ENCODE data around the gene ACSF3. TPM values are rescaled to one million over a fixed set of nuclear protein-coding genes. Genes with fewer than 3 reads are reported as not detected.

The ACSF3 gene
- total RNA-seq, 1 experiment from 2014 or later = 55.2 TPM

DNA sequence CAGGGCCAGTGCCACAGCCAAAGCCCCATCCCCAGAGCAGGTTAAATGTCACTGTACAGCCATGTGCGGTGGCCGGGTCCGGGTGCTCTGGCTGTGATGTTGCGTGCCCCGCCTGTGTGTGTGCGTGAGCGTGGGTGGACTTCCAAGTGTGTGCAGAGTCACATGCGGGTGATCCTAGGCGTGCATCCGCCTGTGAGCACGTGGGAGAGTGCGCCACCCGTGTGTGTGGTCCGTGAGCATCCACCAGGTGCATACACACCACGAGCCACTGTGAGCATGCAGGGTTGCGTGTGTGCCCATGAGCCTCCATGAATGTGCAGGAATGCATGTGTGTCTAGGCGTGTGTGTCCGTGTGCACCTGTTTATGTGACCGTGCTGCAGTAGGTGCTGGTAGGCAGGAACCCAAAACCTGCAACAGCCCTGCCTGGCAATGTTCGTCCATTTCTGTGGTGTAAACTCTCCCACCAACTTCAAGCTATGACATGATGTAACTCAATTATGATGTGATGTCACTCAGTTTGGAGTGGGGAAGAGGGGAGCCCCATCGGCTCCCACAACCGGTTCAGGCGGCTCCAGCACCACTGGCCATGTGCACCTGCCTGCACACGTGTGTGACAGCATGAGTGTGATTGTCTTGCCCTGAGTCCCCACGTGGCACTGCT lies 37.6 kb upstream of the ACSF3 start:
- no peaks in the 10 kb centered on the region for H3K36me3 ChIP-seq (ENCODE audit: control insufficient read depth, insufficient read depth, low read length)
- Mint-ChIP-seq H3K4me3 (ENCODE audit: unreplicated experiment) (no peak overlapping the region), H3K27me3 (ENCODE audit: insufficient read depth, unreplicated experiment) (peaks cover 1% of the 10 kb centered on the region), H3K4me1 (ENCODE audit: low read depth, unreplicated experiment) (peaks cover 6% of the 10 kb centered on the region), H3K9me3 (ENCODE audit: unreplicated experiment) (no peaks in the 10 kb centered on the region), H3K27ac (ENCODE audit: unreplicated experiment) (no peak overlapping the region), H3K36me3 (ENCODE audit: insufficient read depth, unreplicated experiment) (peaks cover 5% of the 10 kb centered on the region)
- ChIA-PET CTCF (no interaction called here), POLR2A (no interaction called here)
- no peak for DNase-seq
- BruUV-seq (replicated peaks) = no TSS peak
- no peaks in the 10 kb centered on the region for H3K9me3 ChIP-seq
- TF ChIP-seq, protein P1, sequence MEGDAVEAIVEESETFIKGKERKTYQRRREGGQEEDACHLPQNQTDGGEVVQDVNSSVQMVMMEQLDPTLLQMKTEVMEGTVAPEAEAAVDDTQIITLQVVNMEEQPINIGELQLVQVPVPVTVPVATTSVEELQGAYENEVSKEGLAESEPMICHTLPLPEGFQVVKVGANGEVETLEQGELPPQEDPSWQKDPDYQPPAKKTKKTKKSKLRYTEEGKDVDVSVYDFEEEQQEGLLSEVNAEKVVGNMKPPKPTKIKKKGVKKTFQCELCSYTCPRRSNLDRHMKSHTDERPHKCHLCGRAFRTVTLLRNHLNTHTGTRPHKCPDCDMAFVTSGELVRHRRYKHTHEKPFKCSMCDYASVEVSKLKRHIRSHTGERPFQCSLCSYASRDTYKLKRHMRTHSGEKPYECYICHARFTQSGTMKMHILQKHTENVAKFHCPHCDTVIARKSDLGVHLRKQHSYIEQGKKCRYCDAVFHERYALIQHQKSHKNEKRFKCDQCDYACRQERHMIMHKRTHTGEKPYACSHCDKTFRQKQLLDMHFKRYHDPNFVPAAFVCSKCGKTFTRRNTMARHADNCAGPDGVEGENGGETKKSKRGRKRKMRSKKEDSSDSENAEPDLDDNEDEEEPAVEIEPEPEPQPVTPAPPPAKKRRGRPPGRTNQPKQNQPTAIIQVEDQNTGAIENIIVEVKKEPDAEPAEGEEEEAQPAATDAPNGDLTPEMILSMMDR (IDR thresholded peaks at IDR 0.05; ENCODE audit: insufficient read depth in 1 of 2, low read depth in 1 of 2, low read length in 1 of 2, severe bottlenecking in 1 of 2, unreplicated experiment in 1 of 2) = no peak
- no peak overlapping the region for H3K4me3 ChIP-seq (ENCODE audit: low read depth, low read length)
- H3K4me1 ChIP-seq = no peaks in the 10 kb centered on the region
- no peaks in the 10 kb centered on the region; the same call in 1 of the 2 replicates for H3K27me3 ChIP-seq (replicated peaks; ENCODE audit: control insufficient read depth, insufficient read depth, low read length)
- intact Hi-C loops (cut with micrococcal nuclease; ENCODE audit: unreplicated experiment) = no loop called here

DNA sequence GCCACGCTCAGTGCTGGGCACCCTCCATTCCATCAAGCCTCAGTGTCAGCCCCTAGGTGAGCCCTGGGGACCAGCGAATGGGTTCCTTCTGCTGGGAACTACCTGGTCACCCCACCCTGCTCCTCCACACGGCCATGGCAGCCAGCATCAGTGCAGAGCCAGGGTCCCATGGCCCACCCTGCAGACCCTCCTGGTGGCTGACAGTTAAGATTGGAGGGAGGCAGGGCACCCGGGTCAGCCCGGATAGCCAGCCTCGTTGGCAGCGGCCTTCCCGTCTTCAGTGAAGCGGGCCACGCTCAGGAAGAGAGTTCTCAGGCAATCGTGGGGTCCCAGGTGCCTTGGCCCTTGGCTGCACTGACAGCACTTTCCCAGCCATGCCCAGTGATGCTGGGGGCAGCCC lies 37.1 kb upstream of the ACSF3 start:
- no peak for DNase-seq
- H3K4me1 Mint-ChIP-seq (ENCODE audit: low read depth, unreplicated experiment) = peaks cover 6% of the 10 kb centered on the region
- ChIA-PET POLR2A (no interaction called here), CTCF (no interaction called here)
- H3K27me3 Mint-ChIP-seq (ENCODE audit: insufficient read depth, unreplicated experiment) = peaks cover 5% of the 10 kb centered on the region
- H3K27me3 ChIP-seq (replicated peaks; ENCODE audit: control insufficient read depth, insufficient read depth, low read length) = no peaks in the 10 kb centered on the region; the same call in 1 of the 2 replicates
- no peaks in the 10 kb centered on the region for H3K9me3 ChIP-seq
- H3K4me3 ChIP-seq (ENCODE audit: low read depth, low read length) = no peak overlapping the region
- no peak overlapping the region for H3K27ac Mint-ChIP-seq (ENCODE audit: unreplicated experiment)
- TF ChIP-seq, protein P1 (IDR thresholded peaks at IDR 0.05; ENCODE audit: insufficient read depth in 1 of 2, low read depth in 1 of 2, low read length in 1 of 2, severe bottlenecking in 1 of 2, unreplicated experiment in 1 of 2) = no peak
- H3K36me3 Mint-ChIP-seq (ENCODE audit: insufficient read depth, unreplicated experiment) = peaks cover 5% of the 10 kb centered on the region
- BruUV-seq (replicated peaks) = no TSS peak
- intact Hi-C loops (cut with micrococcal nuclease; ENCODE audit: unreplicated experiment) = no loop called here
- no peaks in the 10 kb centered on the region for H3K4me1 ChIP-seq
- H3K9me3 Mint-ChIP-seq (ENCODE audit: unreplicated experiment) = no peaks in the 10 kb centered on the region
- H3K4me3 Mint-ChIP-seq (ENCODE audit: unreplicated experiment) = no peak overlapping the region
- no peaks in the 10 kb centered on the region for H3K36me3 ChIP-seq (ENCODE audit: control insufficient read depth, insufficient read depth, low read length)

DNA sequence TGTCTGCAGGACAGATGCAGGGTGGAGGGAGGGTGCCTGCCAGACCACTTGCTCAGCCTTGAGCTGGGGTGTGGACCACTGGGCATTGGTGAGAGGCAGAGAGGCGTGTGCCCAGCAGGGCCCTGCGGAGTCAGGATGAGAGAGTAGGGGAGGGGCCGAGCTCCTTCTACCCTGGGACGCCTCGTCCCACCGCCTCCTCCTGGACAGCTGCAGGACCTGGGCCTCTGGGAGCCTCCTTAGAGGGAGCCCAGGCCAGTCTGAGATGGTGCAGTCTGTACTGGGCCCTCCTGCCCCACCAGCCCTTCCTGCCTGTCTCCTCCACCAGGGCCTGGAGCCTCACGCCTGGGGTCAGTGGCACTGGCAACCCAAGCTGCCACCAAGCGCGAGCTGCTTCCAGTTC lies 35.9 kb upstream of the ACSF3 start:
- H3K9me3 ChIP-seq = no peaks in the 10 kb centered on the region
- Mint-ChIP-seq H3K4me1 (ENCODE audit: low read depth, unreplicated experiment) (peaks cover 6% of the 10 kb centered on the region), H3K27ac (ENCODE audit: unreplicated experiment) (no peak overlapping the region), H3K27me3 (ENCODE audit: insufficient read depth, unreplicated experiment) (peaks cover 5% of the 10 kb centered on the region), H3K36me3 (ENCODE audit: insufficient read depth, unreplicated experiment) (peaks cover 5% of the 10 kb centered on the region), H3K4me3 (ENCODE audit: unreplicated experiment) (no peak overlapping the region), H3K9me3 (ENCODE audit: unreplicated experiment) (no peaks in the 10 kb centered on the region)
- TF ChIP-seq, protein P1 (IDR thresholded peaks at IDR 0.05; ENCODE audit: insufficient read depth in 1 of 2, low read depth in 1 of 2, low read length in 1 of 2, severe bottlenecking in 1 of 2, unreplicated experiment in 1 of 2) = no peak
- no peaks in the 10 kb centered on the region; the same call in 1 of the 2 replicates for H3K27me3 ChIP-seq (replicated peaks; ENCODE audit: control insufficient read depth, insufficient read depth, low read length)
- CTCF ChIA-PET = no interaction called here
- no TSS peak for BruUV-seq (replicated peaks)
- intact Hi-C loops (cut with micrococcal nuclease; ENCODE audit: unreplicated experiment) = no loop called here
- H3K4me3 ChIP-seq (ENCODE audit: low read depth, low read length) = no peak overlapping the region
- H3K4me1 ChIP-seq = no peaks in the 10 kb centered on the region
- no peaks in the 10 kb centered on the region for H3K36me3 ChIP-seq (ENCODE audit: control insufficient read depth, insufficient read depth, low read length)
- DNase-seq = no peak
- POLR2A ChIA-PET = no interaction called here
